SK-N-SH (cell line): ENCODE measurements around the gene SOAT2. TPM values are rescaled to one million over a fixed set of nuclear protein-coding genes. Genes with fewer than 3 reads are reported as not detected.

Experiments
- CTCF ChIA-PET: fragments of 300-600, 350-600 bp; formaldehyde crosslinking; extraction: SDS; loops from one replicate; lab custom pipeline; 2021; lab: Yijun Ruan, JAX
- POLR2A ChIA-PET: fragments of 350-600 bp; sonication (Branson Sonifier 250); formaldehyde crosslinking; extraction: SDS; loops from one replicate; lab custom pipeline; 2020; ENCODE audit warnings: antibody characterized with exemption, inconsistent platforms; lab: Yijun Ruan, JAX
- DNase-seq: peaks from one replicate; pipeline ENCODE4 v3.0.0; 2012
- H2AFZ ChIP-seq: fragments of 200-600 bp; sonication (generic); 2 replicates; pipeline ENCODE4 v1.8.1; 2016; ENCODE audit warnings: antibody characterized with exemption, mild to moderate bottlenecking, low read depth
- H3F3A ChIP-seq: fragments of 200-600 bp; sonication (generic); replicated peaks from 2 replicates; pipeline ENCODE3; 2016; ENCODE audit warnings: antibody characterized with exemption, mild to moderate bottlenecking; ENCODE audit not compliant: insufficient read depth
- H3K27ac ChIP-seq, 2 experiments: fragments of 200-500 bp in 1 of 2; fragments of 200-600 bp in 1 of 2; sonication (Bioruptor generic) in 1 of 2; sonication (generic), shearing (Covaris generic) in 1 of 2; 2 replicates each; pipeline versions ENCODE4 v1.5.1 to v1.6.1; 2014 to 2016; ENCODE audit warnings: low read depth in 2 of 2, inconsistent platforms in 1 of 2, low read length in 1 of 2, mild to moderate bottlenecking in 1 of 2, mixed read lengths in 1 of 2
- H3K27me3 ChIP-seq: fragments of 200-600 bp; sonication (generic), shearing (Covaris generic); 2 replicates; pipeline ENCODE4 v1.6.1; 2016; ENCODE audit warnings: mixed run types; ENCODE audit not compliant: insufficient read depth
- H3K36me3 ChIP-seq, 2 experiments: fragments of 200-500 bp in 1 of 2; fragments of 200-600 bp in 1 of 2; sonication (Bioruptor generic) in 1 of 2; sonication (generic) in 1 of 2; replicated peaks in 1 of 2; 2 replicates each; pipeline versions ENCODE3 to v1.5.1; 2014 to 2016; ENCODE audit warnings: low read length in 1 of 2, mild to moderate bottlenecking in 1 of 2; ENCODE audit not compliant: insufficient read depth in 2 of 2, control insufficient read depth in 1 of 2
- H3K4me1 ChIP-seq, 2 experiments: fragments of 200-500 bp in 1 of 2; fragments of 200-600 bp in 1 of 2; sonication (Bioruptor generic) in 1 of 2; sonication (generic), shearing (Covaris generic) in 1 of 2; 2 replicates each; pipeline versions ENCODE4 v1.5.1 to v1.6.1; 2014 to 2016; ENCODE audit warnings: low read depth in 1 of 2, low read length in 1 of 2, mixed run types in 1 of 2; ENCODE audit not compliant: insufficient read depth in 2 of 2, control insufficient read depth in 1 of 2
- H3K4me2 ChIP-seq: fragments of 200-600 bp; sonication (generic), shearing (Covaris generic); 2 replicates; pipeline ENCODE4 v1.6.1; 2017; ENCODE audit warnings: mixed run types
- H3K4me3 ChIP-seq, 2 experiments: fragments of 200-500 bp in 1 of 2; fragments of 200-600 bp in 1 of 2; sonication (Bioruptor generic) in 1 of 2; sonication (generic), shearing (Covaris generic) in 1 of 2; 2 replicates each; pipeline versions ENCODE4 v1.5.1 to v1.8.1; 2014 to 2016; ENCODE audit warnings: low read depth in 2 of 2, inconsistent platforms in 1 of 2, low read length in 1 of 2, mild to moderate bottlenecking in 1 of 2, mixed read lengths in 1 of 2, moderate library complexity in 1 of 2
- H3K79me2 ChIP-seq: fragments of 200-600 bp; sonication (generic); 2 replicates; pipeline ENCODE4 v1.8.1; 2017; ENCODE audit warnings: mild to moderate bottlenecking; ENCODE audit not compliant: insufficient read depth
- H3K9ac ChIP-seq: fragments of 200-600 bp; sonication (generic); 2 replicates; pipeline ENCODE4 v1.6.1; 2017; ENCODE audit warnings: mixed run types
- H3K9me2 ChIP-seq: fragments of 200-600 bp; sonication (generic); 2 replicates; pipeline ENCODE4 v1.6.1; 2017; ENCODE audit warnings: mixed run types
- H3K9me3 ChIP-seq: fragments of 200-600 bp; sonication (generic); 2 replicates; pipeline ENCODE4 v1.6.1; 2017; ENCODE audit warnings: mixed run types, mild to moderate bottlenecking, moderate library complexity
- H4K20me1 ChIP-seq: fragments of 200-600 bp; sonication (generic); 2 replicates; pipeline ENCODE4 v1.6.1; 2017; ENCODE audit warnings: mild to moderate bottlenecking, mixed run types; ENCODE audit not compliant: insufficient read depth
- EP300 ChIP-seq, 2 experiments: IDR thresholded peaks; 2 replicates each; pipeline versions ENCODE4 v1.4.0 to v1.6.1; 2012; ENCODE audit warnings: borderline replicate concordance in 1 of 2, low read depth in 1 of 2, low read length in 1 of 2
- EZH2phosphoT487 ChIP-seq: fragments of 200-600 bp; sonication (generic); IDR thresholded peaks from 2 replicates; pipeline ENCODE4 v1.6.1; 2017; ENCODE audit warnings: low read depth, mixed run types, mild to moderate bottlenecking, antibody characterized with exemption, moderate library complexity, borderline replicate concordance
- FOSL2 ChIP-seq: IDR thresholded peaks from 2 replicates; pipeline ENCODE4 v1.4.0; 2012; ENCODE audit warnings: low read depth, mild to moderate bottlenecking, moderate library complexity, borderline replicate concordance
- IRF3 ChIP-seq: fragments of 150-350 bp; IDR thresholded peaks from 2 replicates; pipeline ENCODE4 v1.6.1; 2016; ENCODE audit warnings: mild to moderate bottlenecking, low read depth, low read length
- JUND ChIP-seq: IDR thresholded peaks from 2 replicates; pipeline ENCODE4 v1.4.0; 2012
- MAX ChIP-seq: IDR thresholded peaks from 2 replicates; pipeline ENCODE4 v1.4.0; 2012; ENCODE audit warnings: low read depth
- MXI1 ChIP-seq: IDR thresholded peaks from 2 replicates; pipeline ENCODE4 v1.6.1; 2012; ENCODE audit warnings: mild to moderate bottlenecking, low read depth, low read length, improper control_type of control experiment
- NFIC ChIP-seq: IDR thresholded peaks from 2 replicates; pipeline ENCODE4 v1.4.0; 2012; ENCODE audit warnings: borderline replicate concordance
- NRF1 ChIP-seq: IDR thresholded peaks from 2 replicates; pipeline ENCODE4 v1.6.1; 2012; ENCODE audit warnings: low read depth, mild to moderate bottlenecking, low read length
- RXRA ChIP-seq: IDR thresholded peaks from 2 replicates; pipeline ENCODE4 v1.4.0; 2012; ENCODE audit warnings: low read depth, mild to moderate bottlenecking, borderline replicate concordance
- SMC3 ChIP-seq: IDR thresholded peaks from 2 replicates; pipeline ENCODE4 v1.6.1; 2012; ENCODE audit warnings: low read depth, low read length, improper control_type of control experiment
- USF1 ChIP-seq: IDR thresholded peaks from 2 replicates; pipeline ENCODE4 v1.4.0; 2012; ENCODE audit warnings: low read depth, borderline replicate concordance
- YY1 ChIP-seq: IDR thresholded peaks from 2 replicates; pipeline ENCODE4 v1.4.0; 2012; ENCODE audit warnings: low read depth, mild to moderate bottlenecking
- WGBS: methylation state at CpG from one replicate; pipeline ENCODE4 v1.1.6; 2017; ENCODE audit warnings: low lambda C conversion rate; 5-methylcytosine and 5-hydroxymethylcytosine counted together
- polyA plus RNA-seq, 3 experiments: library from polyadenylated mRNA; depleted of rRNA; stranded (reverse); fragments of >200 nt; gene quantifications; 2 replicates each; pipeline ENCODE4 v1.2.3, GENCODE V29; 2012
- TF ChIP-seq, protein P1 (sequence below): IDR thresholded peaks from 2 replicates; pipeline ENCODE4; 2012

SOAT2 gene
- polyA plus RNA-seq, 1 of the 3 experiments (the other 2 are of a cell fraction), result 0.18 TPM

- Histone ChIP-seq H3K36me3 (peaks cover 15 to 21% of the 10 kb centered on the region in 2 experiments), H3K27me3 (no peaks in the 10 kb centered on the region), H4K20me1 (no peaks in the 10 kb centered on the region), H3K27ac (peak overlapping the region; percentile 83 to 96), H3K4me2 (peak overlapping the region; percentile 99), H3K4me1 (peaks cover 7 to 14% of the 10 kb centered on the region in 2 experiments; a peak in 2 of 4 replicates), H3K79me2 (peaks cover 35% of the 10 kb centered on the region), H3K9me3 (no peaks in the 10 kb centered on the region), H3K9me2 (no peaks in the 10 kb centered on the region), H2AFZ (no peak overlapping the region; the same call in 1 of the 2 replicates), H3K4me3 (peak overlapping the region; percentile 55 to 72), H3K9ac (peak overlapping the region; percentile 83), H3F3A (peaks cover 24% of the 10 kb centered on the region)
- 42% methylated on average over 13 of the region's 25 CpGs for WGBS
- DNase-seq, result no peak
- ChIA-PET CTCF (interaction anchor here (1.0 to 8.8 kb wide), 8 partner anchors 11 to 119 kb away, joined by 3 to 130 read pairs (median 5); partner anchors contain the start of gene IGFBP6), POLR2A (interaction anchor here (0.5 to 2.0 kb wide), 12 partner anchors 10 to 102 kb away, joined by 3 to 10 read pairs (median 4); partner anchors contain the start of genes CSAD, IGFBP6, SOAT2 and ZNF740)
- TF ChIP-seq MAX (peak; percentile 44), NFIC (peak; percentile 39; the same call in 1 of the 2 replicates), SMC3 (no peak), YY1 (no peak), MXI1 (peak; percentile 92), IRF3 (no peak), USF1 (peak; percentile 47; the same call in 1 of the 2 replicates)
Observed at GRCh38 chr12:53078425-53079225, 24.7 kb upstream of the SOAT2 start.

DNA sequence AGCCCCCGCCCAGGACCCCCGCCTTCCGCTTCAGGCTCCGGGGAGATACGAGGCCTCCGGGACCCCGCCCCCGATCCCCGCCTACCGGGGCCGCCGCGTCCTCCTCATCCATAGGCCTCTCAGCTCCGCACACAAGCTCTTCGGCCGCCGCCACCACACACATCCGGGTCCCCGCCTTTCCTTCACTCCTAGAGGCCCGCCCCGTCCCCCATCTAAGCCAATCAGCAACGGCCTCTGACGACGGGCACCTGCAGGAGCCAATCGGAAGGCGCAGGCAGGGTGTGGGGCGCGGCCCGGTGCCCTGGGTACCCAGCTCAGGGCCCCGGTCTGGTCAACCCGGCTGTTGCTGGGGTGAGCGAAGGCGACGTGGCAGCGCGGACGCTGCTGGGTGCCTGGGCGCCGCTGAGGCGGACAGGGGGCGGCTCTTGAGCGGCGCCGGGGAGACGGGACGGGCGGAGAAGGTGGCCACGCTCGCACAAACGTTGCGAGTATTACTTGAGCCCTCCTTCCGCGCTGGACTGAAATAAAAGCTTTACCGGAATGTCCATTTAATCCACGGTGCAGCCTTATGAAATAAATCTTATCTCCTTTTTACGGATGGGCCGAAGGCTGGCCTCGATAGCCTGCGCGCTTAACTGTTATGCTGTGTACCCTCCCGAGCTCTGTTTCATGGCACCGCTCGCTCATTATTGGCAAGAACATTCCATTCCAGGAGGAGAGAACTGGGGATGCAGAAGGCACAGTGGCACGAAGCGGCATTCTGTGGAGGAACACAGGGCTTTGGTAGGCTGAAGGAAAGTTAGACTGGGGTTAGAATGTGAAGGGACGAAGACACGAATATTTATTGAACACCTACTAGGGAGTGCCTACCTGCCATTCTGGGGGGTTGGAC lies 23.8 kb upstream of the SOAT2 start, which contains the start of gene SPRYD3:
Gene SPRYD3 (minus strand): TSS at position 165 of the 892 bp plus-strand sequence. CDS start 57 bp downstream, at position 108.
- peaks cover 24% of the 10 kb centered on the region for H3F3A ChIP-seq
- ChIA-PET POLR2A (interaction anchor here (0.5 to 2.0 kb wide), 11 partner anchors 10 to 101 kb away, joined by 3 to 10 read pairs (median 4); partner anchors contain the start of genes CSAD, IGFBP6, SOAT2 and ZNF740), CTCF (interaction anchor here (0.6 to 8.8 kb wide), 11 partner anchors 11 to 172 kb away, joined by 3 to 130 read pairs (median 5); partner anchors contain the start of gene IGFBP6)
- DNase-seq, result peak; percentile 100
- H4K20me1 ChIP-seq, result no peaks in the 10 kb centered on the region
- H3K27me3 ChIP-seq, result no peaks in the 10 kb centered on the region
- peaks cover 7 to 14% of the 10 kb centered on the region in 2 experiments; a peak in 2 of 4 replicates for H3K4me1 ChIP-seq
- H3K9ac ChIP-seq, result peak within 1 kb of the TSS; percentile 83
- H2AFZ ChIP-seq, result peak within 1 kb of the TSS; percentile 68
- H3K9me3 ChIP-seq, result no peaks in the 10 kb centered on the region
- peaks cover 15 to 20% of the 10 kb centered on the region in 2 experiments for H3K36me3 ChIP-seq
- peaks cover 35% of the 10 kb centered on the region for H3K79me2 ChIP-seq
- H3K4me3 ChIP-seq, result peak within 1 kb of the TSS; percentile 55 to 72
- peak within 1 kb of the TSS; percentile 99 for H3K4me2 ChIP-seq
- WGBS, result 6% methylated on average over 36 of the region's 67 CpGs
- H3K27ac ChIP-seq, result peak within 1 kb of the TSS; percentile 94 to 96
- no peaks in the 10 kb centered on the region for H3K9me2 ChIP-seq
- TF ChIP-seq MAX (peak; percentile 63; the same call in 1 of the 2 replicates), IRF3 (peak; percentile 95), NRF1 (no peak), EP300 (IDR thresholded peaks at IDR 0.05; ENCODE audit: borderline replicate concordance in 1 of 2, low read depth in 1 of 2, low read length in 1 of 2) (no peak; a peak in 1 of 4 replicates), SMC3 (no peak), FOSL2 (no peak), EZH2phosphoT487 (no peak), RXRA (0 out of 2 replicates have a peak, but pooled peaks have one; percentile 17), JUND (no peak)
- TF ChIP-seq, protein P1, sequence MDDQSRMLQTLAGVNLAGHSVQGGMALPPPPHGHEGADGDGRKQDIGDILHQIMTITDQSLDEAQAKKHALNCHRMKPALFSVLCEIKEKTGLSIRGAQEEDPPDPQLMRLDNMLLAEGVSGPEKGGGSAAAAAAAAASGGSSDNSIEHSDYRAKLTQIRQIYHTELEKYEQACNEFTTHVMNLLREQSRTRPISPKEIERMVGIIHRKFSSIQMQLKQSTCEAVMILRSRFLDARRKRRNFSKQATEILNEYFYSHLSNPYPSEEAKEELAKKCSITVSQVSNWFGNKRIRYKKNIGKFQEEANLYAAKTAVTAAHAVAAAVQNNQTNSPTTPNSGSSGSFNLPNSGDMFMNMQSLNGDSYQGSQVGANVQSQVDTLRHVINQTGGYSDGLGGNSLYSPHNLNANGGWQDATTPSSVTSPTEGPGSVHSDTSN, result peak; percentile 100
